ENCODE results near the gene MYO15A.

Gene MYO15A

GRCh38 chr17:18218756-18219415, 110.3 kb downstream of the MYO15A start:
- peaks cover 3% of the 10 kb centered on the region for H3K36me3 Mint-ChIP-seq
- no peak for ATAC-seq
- peak overlapping the region; percentile 77 for H3K27ac Mint-ChIP-seq
- H3K9me3 Mint-ChIP-seq = no peaks in the 10 kb centered on the region
- DNase-seq (ENCODE audit: low spot score in 2 of 2) = no peak
- H3K4me3 Mint-ChIP-seq = no peak overlapping the region
- peaks cover 16% of the 10 kb centered on the region for H3K4me1 Mint-ChIP-seq

GRCh38 chr17:18224053-18224386, 115.5 kb downstream of the MYO15A start:
- H3K36me3 Mint-ChIP-seq = peaks cover 7% of the 10 kb centered on the region
- H3K4me1 Mint-ChIP-seq = peaks cover 48% of the 10 kb centered on the region
- ATAC-seq (no peak), DNase-seq (ENCODE audit: low spot score in 2 of 2) (no peak)
- H3K4me3 Mint-ChIP-seq = no peak overlapping the region
- H3K27ac Mint-ChIP-seq = no peak overlapping the region
- H3K9me3 Mint-ChIP-seq = no peaks in the 10 kb centered on the region

- H3K4me3 Mint-ChIP-seq = peak overlapping the region; percentile 90
- H3K27ac Mint-ChIP-seq = peak overlapping the region; percentile 72
- H3K4me1 Mint-ChIP-seq = peaks cover 53% of the 10 kb centered on the region
- H3K36me3 Mint-ChIP-seq = peaks cover 7% of the 10 kb centered on the region
- ATAC-seq (no peak), DNase-seq (ENCODE audit: low spot score in 2 of 2) (no peak)
- H3K9me3 Mint-ChIP-seq = no peaks in the 10 kb centered on the region
Observed at GRCh38 chr17:18224387-18225120, 116.0 kb downstream of the MYO15A start.

GRCh38 chr17:18225121-18225641, 116.6 kb downstream of the MYO15A start, which contains the start of gene LLGL1:
Gene LLGL1 (plus strand): TSS chr17:18225635. CDS start chr17:18225683, 48 bp downstream.
- Mint-ChIP-seq H3K27ac (peak within 1 kb of the TSS; percentile 89), H3K36me3 (peaks cover 7% of the 10 kb centered on the region), H3K9me3 (no peaks in the 10 kb centered on the region), H3K4me1 (peaks cover 56% of the 10 kb centered on the region), H3K4me3 (peak within 1 kb of the TSS; percentile 90)
- peak; percentile 97 for ATAC-seq
- DNase-seq (ENCODE audit: low spot score in 2 of 2) = peak; percentile 95

- Mint-ChIP-seq H3K4me1 (peaks cover 53% of the 10 kb centered on the region), H3K4me3 (peak overlapping the region; percentile 90), H3K36me3 (peaks cover 7% of the 10 kb centered on the region), H3K9me3 (no peaks in the 10 kb centered on the region), H3K27ac (peak overlapping the region; percentile 89)
- ATAC-seq (no peak), DNase-seq (ENCODE audit: low spot score in 2 of 2) (peak in 1 of 2 donors; percentile 65)
Observed at GRCh38 chr17:18225642-18226283, 117.2 kb downstream of the MYO15A start.

GRCh38 chr17:18226284-18226945, 117.9 kb downstream of the MYO15A start:
- Mint-ChIP-seq H3K4me1 (peaks cover 51% of the 10 kb centered on the region), H3K4me3 (peak overlapping the region; percentile 90), H3K36me3 (peaks cover 7% of the 10 kb centered on the region), H3K9me3 (no peaks in the 10 kb centered on the region), H3K27ac (peak overlapping the region; percentile 89)
- DNase-seq (ENCODE audit: low spot score in 2 of 2) (no peak), ATAC-seq (no peak)

- Mint-ChIP-seq H3K27ac (peak overlapping the region; percentile 84), H3K4me3 (peak overlapping the region; percentile 90), H3K9me3 (no peaks in the 10 kb centered on the region), H3K36me3 (peaks cover 7% of the 10 kb centered on the region), H3K4me1 (peaks cover 54% of the 10 kb centered on the region)
- ATAC-seq = no peak
- no peak for DNase-seq (ENCODE audit: low spot score in 2 of 2)
Observed at GRCh38 chr17:18227635-18228034, 119.1 kb downstream of the MYO15A start.

GRCh38 chr17:18228176-18228682, 119.7 kb downstream of the MYO15A start:
- H3K36me3 Mint-ChIP-seq = peaks cover 7% of the 10 kb centered on the region
- no peak for ATAC-seq
- H3K9me3 Mint-ChIP-seq = no peaks in the 10 kb centered on the region
- H3K4me3 Mint-ChIP-seq = no peak overlapping the region
- peaks cover 59% of the 10 kb centered on the region for H3K4me1 Mint-ChIP-seq
- no peak for DNase-seq (ENCODE audit: low spot score in 2 of 2)
- peak overlapping the region; percentile 84 for H3K27ac Mint-ChIP-seq

GRCh38 chr17:18229254-18229653, 120.7 kb downstream of the MYO15A start:
- Mint-ChIP-seq H3K9me3 (no peaks in the 10 kb centered on the region), H3K4me1 (peaks cover 59% of the 10 kb centered on the region), H3K4me3 (no peak overlapping the region), H3K27ac (peak overlapping the region; percentile 84), H3K36me3 (peaks cover 10% of the 10 kb centered on the region)
- DNase-seq (ENCODE audit: low spot score in 2 of 2) (no peak), ATAC-seq (no peak)

Measured in stimulated activated effector memory CD8-positive, alpha-beta T cell treated with anti-CD3 and anti-CD28 coated beads, Interleukin-12 subunit alpha, Interleukin-12 subunit beta, amount 100 ng/mL, for 72 hours (primary cell).